Endothelial cell of umbilical vein (primary cell): ENCODE data around the gene FAT2. TPM values are rescaled to one million over a fixed set of nuclear protein-coding genes. Genes with fewer than 3 reads are reported as not detected.

ENCODE experiments used
- BruUV-seq: library from RNA; stranded (reverse); fragments of 400-500 nt; replicated peaks from 2 replicates; lab custom pipeline; 2021; lab: Mats Ljungman, UMichigan
- CTCF ChIA-PET: fragments of 300-600, 350-600 bp; sonication (Branson Sonifier 250); formaldehyde crosslinking; loops from one replicate; lab custom pipeline; 2021; ENCODE audit warnings: antibody characterized with exemption, inconsistent platforms; lab: Charles Lee
- POLR2A ChIA-PET: fragments of 300-600, 350-600 bp; sonication (Branson Sonifier 250); formaldehyde crosslinking; loops from one replicate; lab custom pipeline; 2021; ENCODE audit warnings: antibody characterized with exemption, inconsistent platforms; lab: Charles Lee
- DNase-seq: peaks from one replicate; pipeline ENCODE4 v3.0.0-alpha.2; 2011; ENCODE audit warnings: low read depth, low spot score
- FAIRE-seq: peaks from 2 replicates; lab custom pipeline; 2011; peaks lifted over from hg19 to GRCh38; lab: Jason Lieb, UNC
- H2AFZ ChIP-seq: 2 replicates; pipeline ENCODE4 v1.6.0; 2012; ENCODE audit warnings: low read depth, low read length, control low read depth, inconsistent platforms
- H3K27ac ChIP-seq: 2 replicates; pipeline ENCODE4 v1.5.1; 2011; ENCODE audit warnings: low read depth, mild to moderate bottlenecking, control low read depth, low read length, moderate library complexity; ENCODE audit not compliant: insufficient read depth
- H3K27me3 ChIP-seq, 2 experiments: 2 replicates each; pipeline versions ENCODE4 v1.6.0 to v1.6.1; 2011; ENCODE audit warnings: low read length in 2 of 2, mixed read lengths in 1 of 2; ENCODE audit not compliant: control insufficient read depth in 2 of 2, insufficient read depth in 2 of 2
- H3K36me3 ChIP-seq, 2 experiments: 2 replicates in 1 of 2; 3 replicates in 1 of 2; pipeline ENCODE4 v1.5.1; 2011; ENCODE audit warnings: low read length in 2 of 2, mild to moderate bottlenecking in 1 of 2, moderate library complexity in 1 of 2; ENCODE audit not compliant: control insufficient read depth in 2 of 2, insufficient read depth in 2 of 2; ENCODE audit errors: extremely low read depth in 1 of 2
- H3K4me1 ChIP-seq: 3 replicates; pipeline ENCODE4 v1.5.1; 2011; ENCODE audit warnings: mild to moderate bottlenecking, low read length; ENCODE audit not compliant: control insufficient read depth, insufficient read depth; ENCODE audit errors: extremely low read depth
- H3K4me2 ChIP-seq: 2 replicates; pipeline ENCODE4 v1.6.1; 2011; ENCODE audit warnings: low read length, control low read depth, mixed read lengths; ENCODE audit not compliant: insufficient read depth
- H3K4me3 ChIP-seq, 3 experiments: fragments of 200-600 bp in 1 of 3; sonication (generic), shearing (Covaris generic) in 1 of 3; replicated peaks in 1 of 3; 2 replicates each; pipeline ENCODE4 v1.5.1; 2011 to 2016; ENCODE audit warnings: control low read depth in 3 of 3, low read length in 3 of 3, mild to moderate bottlenecking in 2 of 3, inconsistent platforms in 1 of 3, low read depth in 1 of 3, moderate library complexity in 1 of 3; ENCODE audit not compliant: insufficient read depth in 1 of 3
- H3K79me2 ChIP-seq: 2 replicates; pipeline ENCODE4 v1.6.0; 2012; ENCODE audit warnings: low read length, inconsistent platforms; ENCODE audit not compliant: control insufficient read depth, insufficient read depth
- H3K9ac ChIP-seq: replicated peaks from 2 replicates; pipeline ENCODE3; 2011; ENCODE audit warnings: low read length, control low read depth; ENCODE audit not compliant: insufficient read depth; ENCODE audit errors: extremely low read depth
- H3K9me1 ChIP-seq: replicated peaks from 3 replicates; pipeline ENCODE4 v1.6.0; 2011; ENCODE audit warnings: mild to moderate bottlenecking, low read length; ENCODE audit not compliant: control insufficient read depth, insufficient read depth; ENCODE audit errors: extremely low read depth
- H3K9me3 ChIP-seq: replicated peaks from 2 replicates; pipeline ENCODE4 v1.5.1; 2012; ENCODE audit warnings: low read length, inconsistent platforms; ENCODE audit not compliant: control insufficient read depth, insufficient read depth
- H4K20me1 ChIP-seq: replicated peaks from 2 replicates; pipeline ENCODE3; 2011; ENCODE audit warnings: mild to moderate bottlenecking, low read length; ENCODE audit not compliant: control insufficient read depth, insufficient read depth; ENCODE audit errors: extremely low read depth
- CTCF ChIP-seq, 2 donors: IDR thresholded peaks; 1 replicate in 1 of 2; 2 replicates in 1 of 2; pipeline ENCODE4 v1.5.1; 2011; ENCODE audit warnings: low read length in 2 of 2, mild to moderate bottlenecking in 2 of 2, moderate library complexity in 2 of 2, control low read depth in 1 of 2, inconsistent platforms in 1 of 2, low read depth in 1 of 2; ENCODE audit not compliant: insufficient read depth in 1 of 2; ENCODE audit errors: extremely low read depth in 1 of 2
- EZH2 ChIP-seq: IDR thresholded peaks from 2 replicates; pipeline ENCODE4 v1.6.1; 2012; ENCODE audit warnings: borderline replicate concordance, low read depth, mild to moderate bottlenecking, moderate library complexity, low read length, inconsistent platforms; ENCODE audit not compliant: severe bottlenecking
- FOS ChIP-seq: IDR thresholded peaks from 2 replicates; pipeline ENCODE4 v1.6.1; 2011; ENCODE audit warnings: mild to moderate bottlenecking, low read length, moderate library complexity, borderline replicate concordance; ENCODE audit not compliant: insufficient read depth
- GATA2 ChIP-seq: IDR thresholded peaks from 2 replicates; pipeline ENCODE4 v1.7.0; 2011; ENCODE audit warnings: low read depth, mild to moderate bottlenecking, moderate library complexity, mixed read lengths, low read length; ENCODE audit not compliant: insufficient read length, insufficient read depth
- JUN ChIP-seq: IDR thresholded peaks from 2 replicates; pipeline ENCODE4 v1.6.1; 2011; ENCODE audit warnings: borderline replicate concordance, low read depth; ENCODE audit not compliant: insufficient read length, insufficient read depth
- MYC ChIP-seq: IDR thresholded peaks from one replicate; pipeline ENCODE4 v1.6.1; 2011; ENCODE audit warnings: mild to moderate bottlenecking, low read depth, low read length
- POLR2A ChIP-seq: IDR thresholded peaks from 2 replicates; pipeline ENCODE4 v1.6.1; 2012; ENCODE audit warnings: low read depth, mild to moderate bottlenecking, control low read depth, low read length
- POLR2AphosphoS5 ChIP-seq: IDR thresholded peaks from 2 replicates; pipeline ENCODE4 v1.6.1; 2012; ENCODE audit warnings: low read depth, mild to moderate bottlenecking, control low read depth, low read length, moderate library complexity; ENCODE audit not compliant: insufficient read depth
- dilution Hi-C: fragments of 300-500 bp; cut with MboI; formaldehyde crosslinking; loops from one replicate; pipeline ENCODE4 v1.15.0; 2019; ENCODE audit warnings: low sequenced_read_pairs; ENCODE audit not compliant: extremely low pct_ligation_motif_present
- intact Hi-C: fragments of 100-400 bp; cut with micrococcal nuclease; formaldehyde crosslinking; loops from one replicate; pipeline ENCODE4 v1.10.0; 2022
- polyA plus RNA-seq, 4 experiments: library from polyadenylated mRNA; depleted of rRNA in 3 of 4; stranded (reverse) in 3 of 4; unstranded in 1 of 4; fragments of >200 nt; gene quantifications; 2 replicates each; pipeline versions ENCODE4 v1.2.1 to v1.2.3, GENCODE V29; 2011 to 2012; ENCODE audit warnings: missing spikeins in 1 of 4
- total RNA-seq: library from RNA; stranded (reverse); gene quantifications from 2 replicates; pipeline ENCODE4 v1.2.3, GENCODE V29; 2021
- TF ChIP-seq, protein P1 (sequence below): IDR thresholded peaks from 2 replicates; pipeline ENCODE4 v1.6.1; 2011; ENCODE audit not compliant: insufficient read depth, insufficient read length

Gene FAT2
- total and polyA plus RNA-seq, 2 donors (not counting 3 experiments of a cell fraction or from before 2014, with no cell fraction given), result not detected

DNA sequence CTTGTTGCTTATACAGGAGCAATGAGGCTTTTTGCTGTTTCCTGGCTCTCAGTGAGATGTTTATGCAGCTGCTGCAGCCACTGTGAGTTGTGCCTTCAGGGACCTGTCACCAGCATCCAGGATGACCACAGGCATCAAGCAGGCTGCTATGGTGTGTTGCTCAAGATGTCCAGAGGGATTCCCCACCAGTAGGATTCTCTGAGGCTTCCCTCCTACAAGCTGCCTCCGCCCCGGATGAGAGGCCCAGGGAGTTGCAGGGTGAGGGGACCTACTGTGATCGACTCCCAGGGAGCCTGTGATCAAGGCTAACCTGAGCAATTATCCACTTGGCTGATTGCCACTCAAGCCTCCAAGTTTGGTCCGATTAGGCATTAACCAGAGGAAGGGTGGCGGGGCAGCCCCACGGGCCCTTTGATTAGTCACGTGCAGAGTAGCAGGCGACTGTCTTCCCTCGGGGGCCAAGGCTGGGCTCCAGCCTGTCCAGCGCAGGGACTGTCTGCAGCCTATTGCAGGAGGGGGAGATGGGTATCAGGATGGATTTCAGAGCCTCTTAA, 1.8 kb upstream of the FAT2 start:
- no TSS peak for BruUV-seq
- Histone ChIP-seq H3K4me1 (no peaks in the 10 kb centered on the region), H4K20me1 (no peaks in the 10 kb centered on the region), H3K79me2 (no peaks in the 10 kb centered on the region), H3K27me3 (no peaks in the 10 kb centered on the region), H3K9me3 (no peaks in the 10 kb centered on the region), H2AFZ (no peak overlapping the region), H3K4me3 (no peak overlapping the region), H3K9me1 (no peaks in the 10 kb centered on the region), H3K27ac (no peak overlapping the region), H3K9ac (no peak overlapping the region), H3K36me3 (no peaks in the 10 kb centered on the region), H3K4me2 (no peak overlapping the region)
- intact Hi-C loops, result no loop called here
- ChIA-PET CTCF (interaction anchor here (1.1 to 1.3 kb wide), 2 partner anchors 8 to 146 kb away, joined by 3 read pairs; partner anchors contain the start of gene SLC36A1), POLR2A (no interaction called here)
- no peak for FAIRE-seq
- no peak for DNase-seq
- dilution Hi-C loops, result no loop called here
- TF ChIP-seq EZH2 (no peak), CTCF (IDR thresholded peaks at IDR 0.05; ENCODE audit: extremely low read depth in 1 of 2, insufficient read depth in 1 of 2, low read depth in 1 of 2, low read length in 2 of 2) (no peak), FOS (no peak), JUN (no peak), MYC (no peak), GATA2 (no peak), POLR2AphosphoS5 (no peak), POLR2A (no peak)
- TF ChIP-seq, protein P1, sequence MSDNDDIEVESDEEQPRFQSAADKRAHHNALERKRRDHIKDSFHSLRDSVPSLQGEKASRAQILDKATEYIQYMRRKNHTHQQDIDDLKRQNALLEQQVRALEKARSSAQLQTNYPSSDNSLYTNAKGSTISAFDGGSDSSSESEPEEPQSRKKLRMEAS, result no peak
